ENCODE measurements around the gene CHTF18.

DNA sequence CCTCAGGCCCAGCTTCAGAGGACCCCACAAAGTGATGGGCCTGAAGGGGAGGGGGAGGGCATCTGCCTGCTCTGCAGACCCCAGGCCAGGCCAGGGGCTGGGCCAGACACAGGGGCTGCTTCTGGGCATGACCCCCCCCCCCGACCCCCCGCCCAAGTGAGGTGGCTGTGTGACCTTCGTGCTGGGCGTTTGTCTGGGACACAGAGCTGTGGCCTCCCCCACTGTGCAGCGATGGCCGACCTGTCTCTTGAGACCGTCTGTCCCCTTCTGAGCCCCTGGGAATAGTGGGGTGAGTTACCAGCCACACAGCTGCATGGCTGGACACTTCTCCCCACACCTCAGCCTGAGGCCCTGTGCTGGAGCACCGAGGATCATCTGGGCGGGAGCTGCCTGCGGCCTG lies 47.0 kb downstream of the CHTF18 start:
- TF ChIP-seq, protein P1, sequence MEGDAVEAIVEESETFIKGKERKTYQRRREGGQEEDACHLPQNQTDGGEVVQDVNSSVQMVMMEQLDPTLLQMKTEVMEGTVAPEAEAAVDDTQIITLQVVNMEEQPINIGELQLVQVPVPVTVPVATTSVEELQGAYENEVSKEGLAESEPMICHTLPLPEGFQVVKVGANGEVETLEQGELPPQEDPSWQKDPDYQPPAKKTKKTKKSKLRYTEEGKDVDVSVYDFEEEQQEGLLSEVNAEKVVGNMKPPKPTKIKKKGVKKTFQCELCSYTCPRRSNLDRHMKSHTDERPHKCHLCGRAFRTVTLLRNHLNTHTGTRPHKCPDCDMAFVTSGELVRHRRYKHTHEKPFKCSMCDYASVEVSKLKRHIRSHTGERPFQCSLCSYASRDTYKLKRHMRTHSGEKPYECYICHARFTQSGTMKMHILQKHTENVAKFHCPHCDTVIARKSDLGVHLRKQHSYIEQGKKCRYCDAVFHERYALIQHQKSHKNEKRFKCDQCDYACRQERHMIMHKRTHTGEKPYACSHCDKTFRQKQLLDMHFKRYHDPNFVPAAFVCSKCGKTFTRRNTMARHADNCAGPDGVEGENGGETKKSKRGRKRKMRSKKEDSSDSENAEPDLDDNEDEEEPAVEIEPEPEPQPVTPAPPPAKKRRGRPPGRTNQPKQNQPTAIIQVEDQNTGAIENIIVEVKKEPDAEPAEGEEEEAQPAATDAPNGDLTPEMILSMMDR (conservative IDR thresholded peaks at IDR 0.05; ENCODE audit: low read length) = no peak
- TF ChIP-seq EZH2phosphoT487 (IDR thresholded peaks at IDR 0.05; ENCODE audit: borderline replicate concordance, low read depth, low read length) = no peak

Data from OCI-LY7 (cell line).